Measurements from ENCODE around the gene NPTN.

DNA sequence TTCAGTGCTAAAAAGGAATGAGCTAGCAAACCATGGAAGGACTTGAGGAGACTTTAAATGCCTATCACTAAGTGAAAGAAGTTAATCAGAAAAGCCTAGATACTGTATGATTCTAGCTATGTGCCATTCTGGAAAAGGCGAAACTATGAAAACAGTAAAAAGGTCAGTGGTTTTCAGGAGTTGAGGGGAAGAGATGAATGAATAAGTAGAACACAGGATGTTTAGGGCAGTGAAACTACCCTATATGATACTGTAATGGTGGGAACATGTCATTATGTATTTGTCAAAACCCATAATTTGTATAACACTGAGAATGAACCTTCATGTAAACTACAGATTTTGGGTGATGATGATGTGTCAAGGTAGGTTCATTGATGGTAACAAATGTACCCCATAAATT, 41.4 kb upstream of the NPTN start:
- TF ChIP-seq BDP1 (IDR thresholded peaks at IDR 0.05; ENCODE audit: insufficient read depth, insufficient read length) = no peak
- TF ChIP-seq SMARCB1 (IDR thresholded peaks at IDR 0.05; ENCODE audit: insufficient read length, low read depth) = no peak
- no peak for TF ChIP-seq TEAD4 (IDR thresholded peaks at IDR 0.05; ENCODE audit: low read length)
- no peak for TF ChIP-seq TEAD4 (CRISPR knock-in tag; IDR thresholded peaks at IDR 0.05; ENCODE audit: borderline replicate concordance)
